Measurements from ENCODE around the gene TMEM97. TPM values are rescaled to one million over a fixed set of nuclear protein-coding genes. Genes with fewer than 3 reads are reported as not detected.
"Not testable (repeated sequence)": the region's sequence is repeated elsewhere in the genome, so short reads cannot be mapped to it uniquely, and the experiment has no call there.

TMEM97 gene
- total RNA-seq, 1 donor from 2014 or later = 43.1 TPM

DNA sequence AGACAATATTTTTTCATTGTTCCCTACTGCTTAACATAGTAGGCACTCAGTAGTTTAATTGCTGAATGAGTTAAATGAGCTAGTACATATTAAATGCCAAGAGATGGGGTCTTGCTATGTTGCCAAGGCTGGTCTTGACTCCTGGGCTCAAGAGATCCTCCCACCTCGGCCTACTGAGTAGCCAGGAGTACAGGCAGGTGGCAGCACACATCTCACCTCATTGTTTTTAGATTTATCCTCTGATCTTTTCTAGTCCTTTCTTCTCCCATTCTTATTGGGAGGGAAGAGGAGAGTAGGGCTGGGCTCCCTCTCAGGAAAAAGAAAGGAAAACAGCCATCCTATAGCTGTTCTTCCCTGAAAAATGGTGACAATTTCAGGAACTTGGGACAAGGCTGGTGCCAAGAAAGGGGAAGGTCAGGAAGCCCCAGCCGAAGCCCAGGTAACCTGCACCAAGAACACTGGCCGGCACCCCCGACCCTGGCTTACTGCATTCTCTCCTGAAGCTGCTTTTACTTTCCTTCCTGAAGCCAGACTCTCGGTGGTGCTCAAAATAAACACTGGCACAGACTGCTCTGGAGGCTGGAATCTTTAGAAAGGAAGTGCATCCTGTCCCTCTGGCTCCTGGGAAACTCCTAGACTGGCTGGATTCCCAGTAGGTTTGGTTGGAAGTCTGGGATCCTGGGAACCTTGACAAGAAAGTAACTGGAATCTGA lies 19.2 kb downstream of the TMEM97 start:
- peak; percentile 63 for DNase-seq (ENCODE audit: low read depth, low spot score)

DNA sequence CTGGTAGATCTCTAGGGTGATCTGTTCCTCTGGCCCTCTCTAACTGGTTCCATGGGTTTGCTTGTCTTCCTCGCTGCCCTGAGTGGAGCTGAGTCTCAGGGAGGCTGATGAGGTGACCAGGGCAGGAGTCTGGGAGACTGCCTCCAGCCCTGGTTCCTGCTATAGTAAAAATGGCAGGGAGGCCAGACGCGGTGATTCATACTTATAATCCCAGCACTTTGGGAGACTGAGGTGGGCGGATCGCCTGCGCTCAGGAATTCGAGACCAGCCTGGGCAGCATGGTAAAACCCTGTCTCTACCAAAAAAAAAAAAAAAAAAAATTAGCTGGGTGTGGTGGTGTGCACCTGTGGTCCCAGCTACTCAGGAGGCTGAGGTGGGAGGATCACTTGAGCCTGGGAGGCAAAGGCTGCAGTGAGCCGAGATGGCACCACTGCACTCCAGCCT lies 19.8 kb downstream of the TMEM97 start:
- not testable (repeated sequence) for DNase-seq (ENCODE audit: low read depth, low spot score)

DNA sequence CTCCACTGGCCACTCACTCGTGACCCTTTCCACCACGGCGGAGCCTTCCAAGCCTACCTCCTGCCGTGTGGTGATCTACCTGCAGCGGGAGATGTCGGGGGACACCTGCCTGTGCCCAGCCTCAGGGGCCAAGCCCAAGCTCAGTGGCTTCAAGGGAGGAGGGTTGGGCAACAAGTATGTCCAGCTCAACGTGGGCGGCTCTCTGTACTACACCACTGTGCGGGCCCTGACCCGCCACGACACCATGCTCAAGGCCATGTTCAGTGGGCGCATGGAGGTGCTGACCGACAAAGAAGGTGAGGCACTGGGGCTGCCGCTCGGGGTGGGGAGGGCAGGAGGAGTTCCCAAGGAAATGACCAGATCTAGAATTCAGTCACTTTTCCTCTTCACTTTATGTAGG lies 20.4 kb downstream of the TMEM97 start:
- DNase-seq (ENCODE audit: low read depth, low spot score) = no peak

DNA sequence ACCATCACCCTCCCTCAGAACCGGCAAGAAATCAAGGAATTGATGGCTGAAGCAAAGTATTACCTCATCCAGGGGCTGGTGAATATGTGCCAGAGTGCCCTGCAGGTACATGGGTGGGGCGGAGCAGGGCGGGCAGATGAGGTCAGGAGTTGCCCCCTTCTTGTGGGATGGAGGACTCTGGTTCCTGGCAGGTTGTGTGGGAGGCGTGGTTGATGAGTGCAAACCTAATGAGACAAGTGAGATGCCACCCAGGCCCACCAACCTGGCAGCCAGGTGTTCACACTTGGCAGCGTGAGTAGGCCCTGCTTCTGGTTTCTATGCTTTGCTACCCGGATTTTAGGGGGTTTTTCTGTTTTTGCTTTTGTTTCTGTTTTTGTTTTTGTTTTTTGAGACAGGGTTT lies 21.4 kb downstream of the TMEM97 start:
- DNase-seq (ENCODE audit: low read depth, low spot score) = no peak

DNA sequence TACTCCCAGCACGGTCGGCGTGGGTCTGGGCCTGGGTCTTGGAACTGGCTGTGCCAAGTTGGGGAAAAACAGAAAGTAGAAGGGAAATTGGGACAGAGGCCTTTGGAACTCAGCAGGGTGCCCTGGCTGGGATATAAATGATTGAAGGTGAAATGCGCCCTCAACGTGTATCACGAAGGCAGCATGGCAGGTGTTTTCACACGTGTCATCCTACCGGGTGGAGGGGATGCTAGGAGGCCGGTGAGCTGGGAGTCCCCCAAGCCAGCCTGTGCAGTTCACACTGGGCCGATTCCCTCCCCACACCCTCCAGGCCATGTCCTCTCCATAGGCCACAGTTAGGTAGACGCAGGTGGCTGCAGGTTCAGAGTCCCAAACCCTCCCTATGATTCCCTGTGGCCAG lies 22.5 kb downstream of the TMEM97 start:
- no peak for DNase-seq (ENCODE audit: low read depth, low spot score)

DNA sequence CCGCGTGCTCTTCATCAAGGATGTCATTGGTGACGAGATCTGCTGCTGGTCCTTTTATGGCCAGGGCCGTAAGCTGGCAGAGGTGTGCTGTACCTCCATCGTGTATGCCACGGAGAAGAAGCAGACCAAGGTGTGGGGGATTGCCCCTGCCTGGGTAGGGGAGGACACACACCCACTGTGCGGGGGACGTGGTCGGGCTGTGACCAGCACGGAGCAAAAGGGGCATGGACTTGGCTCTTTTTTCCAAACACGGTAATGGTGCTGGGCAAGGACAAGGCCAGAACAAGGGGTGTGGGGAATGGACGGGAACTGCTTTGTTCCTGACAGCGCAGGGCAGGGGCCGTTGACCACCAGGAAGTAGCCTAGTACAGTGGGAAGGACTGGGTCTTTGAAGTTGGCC lies 23.3 kb downstream of the TMEM97 start:
- no peak for DNase-seq (ENCODE audit: low read depth, low spot score)

DNA sequence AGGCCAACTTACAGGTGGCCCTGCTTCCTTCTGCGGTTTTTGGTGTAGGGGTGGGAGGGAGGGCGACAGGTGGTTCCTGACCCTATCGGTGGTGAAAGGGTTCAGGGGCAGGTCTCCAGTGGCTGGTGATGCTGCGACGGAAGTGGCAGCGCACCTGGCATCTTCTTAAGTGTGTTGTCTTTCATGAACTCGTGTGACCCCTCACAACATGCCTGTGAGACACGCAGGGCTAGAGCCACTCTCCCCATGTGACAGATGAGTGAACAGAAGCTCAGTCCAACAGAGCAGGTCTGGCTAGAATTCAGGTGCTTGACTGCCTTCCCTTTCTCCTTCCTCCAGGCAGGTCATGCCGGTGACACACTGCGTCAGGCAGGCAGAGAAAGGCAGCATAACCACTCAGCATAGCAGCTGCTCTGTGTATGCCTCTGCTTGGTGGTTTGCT lies 24.5 kb downstream of the TMEM97 start:
- no peak for DNase-seq (ENCODE audit: low read depth, low spot score)

DNA sequence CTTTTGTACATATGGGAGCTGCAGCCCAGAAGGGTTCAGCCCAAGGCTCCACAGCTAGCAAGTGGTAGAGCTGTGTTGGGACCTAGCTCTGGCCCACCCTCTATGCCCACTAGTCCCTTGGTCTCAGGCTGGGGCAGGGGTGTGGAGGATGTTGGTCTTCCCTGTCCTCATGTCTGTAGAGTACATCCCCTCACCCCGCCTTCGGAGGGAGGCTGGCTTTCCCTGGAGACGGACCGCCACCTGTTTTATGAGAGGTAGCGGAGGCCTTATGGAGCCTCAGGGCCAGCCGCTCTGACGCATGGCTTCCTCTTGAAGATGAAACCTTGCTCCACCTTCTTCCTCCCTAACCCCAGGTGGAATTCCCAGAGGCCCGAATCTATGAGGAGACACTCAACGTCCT lies 25.0 kb downstream of the TMEM97 start:
- no peak for DNase-seq (ENCODE audit: low read depth, low spot score)

DNA sequence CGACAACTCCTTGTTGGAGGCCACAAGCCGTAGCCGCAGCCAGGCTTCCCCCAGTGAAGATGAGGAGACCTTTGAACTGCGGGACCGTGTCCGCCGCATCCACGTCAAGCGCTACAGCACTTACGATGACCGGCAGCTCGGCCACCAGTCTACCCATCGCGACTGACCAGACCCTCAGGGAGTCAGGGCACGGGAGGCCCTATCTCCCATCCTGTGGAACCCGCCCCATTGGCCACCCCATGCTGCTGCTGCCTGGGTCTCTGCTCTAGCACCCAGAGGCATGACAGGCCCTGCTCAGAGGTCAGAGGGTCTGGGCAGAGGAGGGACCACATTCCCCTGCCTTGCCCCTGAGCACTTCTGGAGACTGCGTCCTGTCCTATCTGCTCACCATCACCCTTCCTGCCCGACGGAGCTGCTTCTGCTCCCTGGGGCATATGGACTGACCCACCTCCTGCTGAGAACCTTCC lies 25.5 kb downstream of the TMEM97 start:
- DNase-seq (ENCODE audit: low read depth, low spot score) = no peak

DNA sequence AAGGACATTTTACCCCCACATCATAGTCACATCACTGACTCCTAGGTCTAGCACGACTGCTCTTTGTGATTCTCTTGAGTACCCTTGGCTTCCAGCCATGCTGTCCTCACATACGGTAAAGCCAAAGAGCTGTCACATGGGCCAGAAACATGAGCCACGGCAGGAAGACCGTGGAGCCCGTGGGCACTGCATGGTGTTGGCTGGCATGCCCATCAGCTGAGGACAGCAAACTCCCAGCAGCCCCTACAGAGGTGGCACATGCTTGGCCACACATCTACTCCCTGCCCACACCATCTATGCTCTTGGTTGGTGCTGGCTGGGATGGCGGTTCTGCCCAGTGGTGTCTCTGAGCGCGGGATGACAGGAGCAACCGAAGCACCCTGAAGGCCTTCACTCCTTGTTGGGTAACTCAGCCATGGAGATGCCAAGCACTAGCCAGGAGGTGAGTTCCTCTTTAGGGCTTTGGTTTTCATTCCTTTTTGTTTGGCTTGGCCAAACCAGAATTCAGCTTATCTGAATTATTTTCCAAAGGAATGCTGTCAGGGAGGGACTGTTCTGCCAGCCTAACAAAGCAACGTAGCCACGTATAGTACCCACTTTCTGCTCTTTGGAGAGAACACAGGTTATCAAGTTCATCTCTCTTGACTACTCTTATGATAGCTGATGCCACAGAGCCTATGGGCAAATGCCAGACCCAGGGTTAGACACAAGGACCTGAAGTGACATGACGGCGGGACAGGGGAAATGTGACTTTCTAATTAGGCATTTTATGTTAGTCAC lies 26.6 kb downstream of the TMEM97 start:
- DNase-seq (ENCODE audit: low read depth, low spot score) = no peak

DNA sequence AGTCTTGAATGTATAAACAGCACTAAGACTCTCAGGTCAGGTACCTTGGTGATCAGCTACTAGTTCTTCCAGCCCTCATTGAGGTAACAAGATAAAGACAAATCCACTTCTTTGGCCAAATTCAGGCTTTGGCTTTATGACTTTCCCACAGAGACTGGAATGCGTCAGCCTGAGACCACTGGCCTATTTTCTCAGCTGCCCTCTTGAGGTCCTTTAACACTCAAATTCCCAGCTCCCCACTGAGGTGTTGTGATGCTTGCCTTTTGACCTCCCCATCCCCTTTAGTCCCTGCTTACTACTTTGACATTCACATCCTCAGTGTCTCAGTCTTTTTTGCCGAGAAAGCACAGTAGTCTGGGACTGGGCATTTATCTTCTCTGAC lies 27.2 kb downstream of the TMEM97 start:
- DNase-seq (ENCODE audit: low read depth, low spot score) = no peak

DNA sequence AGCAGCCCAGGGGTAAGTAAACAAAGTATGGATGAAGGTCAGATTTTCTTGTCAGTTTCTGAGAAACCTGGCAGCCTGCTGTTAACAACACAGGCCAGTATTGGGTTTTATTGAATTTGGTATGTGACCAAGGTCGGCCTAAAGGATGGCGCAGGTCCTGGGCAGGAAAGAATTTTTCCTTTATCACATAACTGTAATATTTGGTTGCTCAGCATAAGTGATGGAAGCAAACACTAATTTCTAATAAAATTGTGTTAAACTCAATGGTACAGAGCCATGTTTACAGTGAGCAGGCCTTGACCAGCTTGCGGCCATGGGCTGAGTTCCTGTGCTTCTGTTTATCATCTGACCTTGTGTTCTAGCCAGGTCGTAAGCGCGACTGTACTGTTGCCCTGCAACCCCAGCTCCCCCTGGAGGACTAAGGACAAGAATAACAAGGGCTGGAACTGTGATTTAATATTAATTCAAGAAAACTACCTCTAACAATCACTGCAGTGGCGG lies 27.8 kb downstream of the TMEM97 start:
- peak; percentile 63 for DNase-seq (ENCODE audit: low read depth, low spot score)

DNA sequence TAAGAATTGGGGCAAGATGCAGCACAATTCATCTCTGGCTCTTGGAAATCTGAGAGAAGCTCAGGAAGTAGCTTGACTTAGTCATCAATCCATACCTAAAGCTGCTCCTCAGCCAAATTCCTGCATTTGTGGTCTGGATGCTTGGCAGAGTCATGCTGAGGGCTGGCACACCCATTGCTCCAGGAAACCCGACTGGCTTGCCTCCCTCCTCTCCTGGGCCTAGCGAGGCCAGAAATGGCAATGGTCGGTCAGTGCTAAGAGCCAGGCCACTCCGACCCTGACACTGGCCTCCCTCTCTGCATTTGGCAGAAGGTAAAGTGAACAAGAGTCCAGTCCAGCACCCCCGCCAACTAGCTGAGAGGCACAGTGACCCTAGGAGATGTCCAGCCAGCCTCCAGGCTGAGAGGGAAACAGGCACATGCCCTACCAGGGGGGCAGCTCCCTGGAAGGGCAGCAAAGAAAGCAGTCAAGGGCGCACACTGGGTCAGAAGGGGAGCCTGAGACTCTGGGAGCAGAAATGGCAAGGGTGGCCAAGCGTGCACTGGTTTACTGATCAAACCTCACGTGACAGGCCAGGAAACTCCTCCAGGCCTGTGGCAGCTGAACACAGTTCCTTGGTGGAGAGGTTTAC lies 28.4 kb downstream of the TMEM97 start:
- DNase-seq (ENCODE audit: low read depth, low spot score) = peak; percentile 56

DNA sequence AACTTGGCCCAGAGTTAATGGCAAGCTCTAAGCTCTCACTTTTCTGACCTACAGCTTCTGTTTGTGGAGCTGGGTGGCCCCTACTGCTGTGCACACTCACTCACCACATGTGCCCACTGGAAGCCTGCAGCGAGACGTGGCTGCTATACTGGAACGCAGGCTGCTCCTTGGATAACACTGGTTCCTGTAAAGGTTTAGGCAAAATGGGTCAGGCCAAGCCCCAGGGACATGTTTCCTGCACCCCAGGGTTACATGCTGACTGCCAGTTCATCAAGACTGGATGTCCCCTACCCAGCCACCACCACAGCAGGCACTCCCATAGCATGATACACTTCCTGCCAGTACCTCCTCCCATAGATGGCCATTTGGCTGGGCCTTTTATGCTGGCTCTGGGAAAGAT lies 30.0 kb downstream of the TMEM97 start:
- no peak for DNase-seq (ENCODE audit: low read depth, low spot score)

DNA sequence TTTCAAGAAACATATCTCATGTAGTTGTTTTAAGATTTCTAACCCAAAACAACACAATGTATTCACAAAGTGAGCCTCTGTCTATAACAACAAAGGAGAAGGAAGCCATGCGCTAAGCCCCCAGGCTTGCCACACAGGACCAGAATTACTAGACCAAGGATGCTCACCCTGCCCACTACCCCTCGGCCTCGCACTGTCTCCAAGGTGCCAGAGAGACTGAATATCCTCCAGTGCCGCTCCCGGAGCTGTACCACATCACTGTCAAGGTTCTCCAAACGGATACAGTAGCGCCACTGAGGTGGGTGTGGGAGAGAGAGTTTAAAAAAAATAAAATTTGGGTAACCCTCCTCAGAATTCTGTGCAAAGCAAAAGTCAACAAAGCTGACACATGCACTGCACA lies 31.3 kb downstream of the TMEM97 start:
- no peak for DNase-seq (ENCODE audit: low read depth, low spot score)

DNA sequence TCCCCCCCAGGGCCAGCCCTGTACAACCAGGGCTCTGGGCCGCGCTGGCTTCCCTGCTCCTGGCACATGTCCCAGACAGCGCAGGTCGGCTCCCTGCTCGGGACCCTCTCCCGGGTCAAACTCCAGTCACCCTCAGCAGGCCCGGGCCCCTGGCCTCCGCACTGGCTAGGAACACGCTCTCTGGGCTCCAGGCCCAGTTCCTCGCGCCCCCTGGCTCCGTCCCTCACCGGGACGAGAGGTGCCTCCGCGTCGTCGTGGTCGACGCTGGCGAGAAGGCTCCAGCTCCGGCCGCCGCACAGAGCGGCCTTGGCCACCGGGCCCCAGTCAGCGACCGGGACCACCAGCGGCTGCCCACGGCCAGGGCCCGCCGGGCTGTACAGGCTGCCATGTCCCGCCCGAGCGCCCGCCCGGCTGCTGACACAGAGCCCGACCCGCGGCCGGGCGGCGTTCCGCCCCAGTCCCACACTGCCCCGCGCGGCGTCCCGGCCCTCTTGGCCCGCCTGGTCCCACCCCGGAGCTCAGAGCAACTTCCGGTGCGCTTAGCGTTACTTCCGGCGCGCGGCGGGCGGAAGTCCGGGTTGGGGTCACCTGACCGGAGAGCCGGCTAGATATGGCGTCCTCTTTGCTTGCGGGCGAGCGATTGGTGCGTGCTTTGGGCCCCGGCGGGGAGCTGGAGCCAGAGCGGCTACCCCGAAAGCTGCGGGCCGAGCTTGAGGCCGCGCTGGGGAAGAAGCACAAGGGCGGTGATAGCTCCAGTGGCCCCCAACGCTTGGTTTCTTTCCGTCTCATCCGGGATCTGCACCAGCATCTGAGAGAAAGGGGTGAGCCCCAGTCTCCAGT lies 38.3 kb downstream of the TMEM97 start, which contains the start of gene POLDIP2:
POLDIP2 (minus strand) TSS at position 467 of the 840 bp plus-strand sequence; CDS start at position 388, 79 bp downstream.
- DNase-seq (ENCODE audit: low read depth, low spot score) = peak; percentile 77

DNA sequence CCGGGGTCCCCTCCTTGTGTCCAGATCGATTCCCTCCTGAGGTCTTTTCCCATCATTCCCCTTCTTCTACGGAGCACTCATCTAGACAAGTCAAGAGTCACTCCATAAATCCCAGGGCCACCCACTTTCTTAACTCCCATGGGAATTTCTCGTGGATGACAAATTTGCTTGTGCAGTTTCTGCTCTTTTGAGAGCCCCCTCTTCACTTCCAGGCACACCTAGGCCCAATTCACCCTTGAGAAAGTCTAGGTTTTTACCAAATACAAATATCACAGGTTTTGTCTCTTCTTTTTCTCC lies 38.8 kb downstream of the TMEM97 start:
- DNase-seq (ENCODE audit: low read depth, low spot score) = no peak

DNA sequence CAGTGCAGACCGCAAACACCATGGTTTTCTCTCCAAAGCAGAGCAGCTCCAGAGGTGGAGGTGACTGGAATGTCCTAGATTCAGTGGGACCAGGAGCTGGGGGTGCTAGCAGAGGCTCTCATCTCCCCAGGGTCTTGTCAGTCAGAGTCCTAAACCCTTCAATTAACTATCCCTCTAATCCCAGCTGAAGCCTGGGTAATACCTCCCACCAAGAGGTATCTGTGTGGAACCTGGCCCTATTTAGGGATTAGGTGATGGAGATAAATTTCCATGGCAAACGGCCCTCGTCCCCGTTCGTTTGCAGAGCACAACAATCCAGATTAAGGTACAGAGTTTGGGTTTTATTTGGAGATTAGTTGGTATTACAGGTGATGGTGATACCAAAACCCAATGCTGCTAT lies 44.2 kb downstream of the TMEM97 start:
- no peak for DNase-seq (ENCODE audit: low read depth, low spot score)

DNA sequence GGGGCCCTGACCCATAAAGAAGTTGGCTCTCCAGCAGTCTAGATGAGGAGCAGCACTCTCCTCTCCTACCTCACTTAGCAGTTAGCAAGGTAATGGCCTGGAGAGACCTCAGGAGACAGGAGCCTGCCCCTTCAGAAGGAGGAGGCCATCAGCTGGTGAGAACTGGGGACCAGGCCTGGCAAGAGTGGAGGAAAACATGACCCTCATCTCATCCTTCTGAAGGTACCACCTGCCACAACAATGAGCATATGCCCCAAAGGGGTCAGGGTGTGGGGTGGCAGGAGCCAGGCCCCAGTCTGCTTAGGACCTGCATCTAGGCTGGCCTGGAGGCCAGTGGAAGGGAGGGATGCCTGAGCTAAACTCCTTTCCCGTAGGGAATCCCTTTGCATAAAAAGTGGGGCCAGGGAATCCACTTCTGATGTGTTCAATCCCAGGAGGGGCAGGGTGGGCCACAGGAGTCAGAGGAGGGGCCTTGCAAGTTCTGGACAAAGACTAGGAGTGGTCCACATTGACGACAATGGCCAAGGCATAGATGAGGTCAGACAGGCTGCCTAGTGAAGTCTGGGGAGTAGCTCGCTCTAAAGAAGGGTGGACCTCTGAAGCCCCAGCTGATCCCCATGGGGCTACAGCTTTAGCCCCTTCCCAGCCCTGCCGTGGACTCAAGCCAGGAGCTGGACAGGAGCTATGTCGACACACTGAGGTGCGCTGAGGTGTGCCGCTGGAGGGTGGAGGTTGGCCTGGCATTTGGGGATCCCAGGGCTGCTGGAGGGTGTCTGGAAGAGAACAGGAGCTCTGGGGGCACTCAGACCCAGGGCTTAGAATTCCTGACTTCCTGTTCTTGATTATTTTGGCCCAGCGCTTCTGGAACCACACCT lies 45.0 kb downstream of the TMEM97 start:
- no peak for DNase-seq (ENCODE audit: low read depth, low spot score)

DNA sequence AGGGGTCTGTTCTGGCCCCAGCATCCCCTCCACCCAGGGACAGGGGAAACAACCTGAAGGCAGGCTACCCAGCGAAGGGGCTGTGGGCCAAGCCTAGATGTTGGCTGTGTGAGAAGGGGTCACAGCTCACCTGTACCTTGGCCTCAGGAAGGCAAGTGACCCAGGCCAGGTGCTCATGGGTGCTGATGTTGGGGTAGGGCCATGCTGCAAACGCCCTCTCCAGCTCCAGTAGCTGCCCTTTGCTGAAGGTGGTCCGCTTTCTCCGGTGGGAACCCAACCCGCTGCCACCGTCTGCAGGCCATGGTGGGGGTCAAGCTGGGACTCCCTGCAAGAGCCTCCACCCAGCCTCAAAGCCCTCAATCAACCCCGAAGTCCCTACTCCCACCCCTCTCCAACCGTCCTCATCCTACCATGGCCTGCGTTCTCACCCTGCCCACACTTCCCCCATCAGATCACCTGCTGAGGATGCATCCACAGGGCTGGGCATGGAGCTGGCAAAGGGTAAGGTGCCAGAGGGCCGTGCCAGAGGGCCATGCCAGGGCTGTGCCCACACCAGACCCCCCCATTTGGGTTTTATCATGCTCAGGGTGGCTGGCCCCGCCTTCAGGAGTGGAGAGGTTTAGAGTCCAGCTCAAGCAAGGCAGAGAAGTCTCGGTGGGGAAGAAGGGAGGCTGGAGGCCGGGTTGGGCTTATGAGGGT lies 45.8 kb downstream of the TMEM97 start, which contains the start of gene SEBOX:
SEBOX (minus strand) TSS at position 535 of the 699 bp plus-strand sequence; CDS start at position 487, 48 bp downstream.
- no peak for DNase-seq (ENCODE audit: low read depth, low spot score)

Data from pulmonary artery endothelial cell (primary cell).